HFF-Myc (cell line): ENCODE measurements around the gene HEATR5B.

ENCODE experiments used
- DNase-seq: peaks from one replicate; pipeline ENCODE4 v3.0.0-alpha.2; 2011; ENCODE audit warnings: low read depth; ENCODE audit errors: extremely low read depth
- H3K4me3 ChIP-seq: replicated peaks from 2 replicates; pipeline ENCODE4 v1.5.1; 2011; ENCODE audit warnings: low read depth, mild to moderate bottlenecking, control low read depth, low read length
- CTCF ChIP-seq: IDR thresholded peaks from 2 replicates; pipeline ENCODE4 v1.5.1; 2012; ENCODE audit warnings: mild to moderate bottlenecking, low read depth, low read length, control low read depth; ENCODE audit errors: missing control alignments

HEATR5B gene

GRCh38 chr2:36973320-36973719 lies 110.9 kb downstream of the HEATR5B start:
- H3K4me3 ChIP-seq = no peak overlapping the region
- TF ChIP-seq CTCF = no peak
- no peak for DNase-seq

DNA sequence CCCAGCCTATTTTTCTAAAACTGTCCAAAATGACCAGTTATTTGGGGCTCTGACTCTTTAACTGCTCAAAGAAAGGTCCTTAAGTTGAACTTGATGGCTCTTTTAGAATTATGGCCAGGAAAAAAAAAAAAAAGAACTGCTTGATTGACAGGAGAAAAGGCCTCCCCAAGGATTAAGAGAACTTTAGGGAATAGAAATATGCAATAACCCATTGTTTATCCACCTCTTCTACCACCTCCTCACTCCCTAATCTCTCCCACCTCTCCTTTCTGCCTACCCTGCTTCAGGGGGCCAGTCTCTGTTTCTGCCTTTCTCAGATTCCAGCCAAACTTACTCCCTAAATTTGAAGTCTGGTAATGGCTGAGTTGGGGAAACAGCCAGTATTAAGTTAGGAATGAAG lies 112.2 kb downstream of the HEATR5B start:
- no peak for DNase-seq
- H3K4me3 ChIP-seq = no peak overlapping the region
- no peak for TF ChIP-seq CTCF

DNA sequence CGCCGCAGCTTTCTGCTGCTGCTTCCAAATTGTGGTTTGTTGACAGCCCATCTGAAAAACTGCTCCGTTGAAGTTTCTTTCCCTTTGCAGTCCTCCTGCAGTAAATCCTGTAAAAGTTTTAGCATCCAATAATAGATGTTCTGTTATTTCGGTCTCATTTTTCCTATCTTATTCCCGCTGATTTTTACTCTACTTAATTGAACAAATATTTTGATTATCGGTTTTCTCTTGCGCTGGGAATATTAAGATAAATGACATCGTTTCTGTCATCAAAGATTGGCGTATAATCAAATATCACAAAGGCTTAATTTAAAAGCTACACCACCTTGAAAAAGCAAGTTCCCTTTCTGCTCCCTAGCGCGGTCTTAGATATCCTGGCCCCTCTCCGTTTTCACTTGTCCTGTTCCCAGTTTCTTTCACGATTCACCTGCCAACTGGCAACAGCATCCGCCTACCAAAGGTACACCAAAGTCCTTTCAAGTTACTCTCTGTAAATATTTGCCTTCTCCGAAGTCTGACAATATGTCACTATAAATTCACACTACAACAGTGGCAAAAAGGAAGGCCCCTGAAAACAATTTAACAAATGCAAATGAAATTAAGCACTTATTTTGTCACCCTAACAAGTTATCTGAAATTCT lies 116.8 kb downstream of the HEATR5B start:
- H3K4me3 ChIP-seq = peak overlapping the region; percentile 89
- DNase-seq = no peak
- TF ChIP-seq CTCF = no peak

GRCh38 chr2:36966370-36967235 lies 117.6 kb downstream of the HEATR5B start, which contains the start of gene STRN:
Gene STRN (minus strand): TSS chr2:36966536. CDS start chr2:36966463, 73 bp downstream.
- TF ChIP-seq CTCF = no peak
- DNase-seq = peak; percentile 70
- H3K4me3 ChIP-seq = peak within 1 kb of the TSS; percentile 89

DNA sequence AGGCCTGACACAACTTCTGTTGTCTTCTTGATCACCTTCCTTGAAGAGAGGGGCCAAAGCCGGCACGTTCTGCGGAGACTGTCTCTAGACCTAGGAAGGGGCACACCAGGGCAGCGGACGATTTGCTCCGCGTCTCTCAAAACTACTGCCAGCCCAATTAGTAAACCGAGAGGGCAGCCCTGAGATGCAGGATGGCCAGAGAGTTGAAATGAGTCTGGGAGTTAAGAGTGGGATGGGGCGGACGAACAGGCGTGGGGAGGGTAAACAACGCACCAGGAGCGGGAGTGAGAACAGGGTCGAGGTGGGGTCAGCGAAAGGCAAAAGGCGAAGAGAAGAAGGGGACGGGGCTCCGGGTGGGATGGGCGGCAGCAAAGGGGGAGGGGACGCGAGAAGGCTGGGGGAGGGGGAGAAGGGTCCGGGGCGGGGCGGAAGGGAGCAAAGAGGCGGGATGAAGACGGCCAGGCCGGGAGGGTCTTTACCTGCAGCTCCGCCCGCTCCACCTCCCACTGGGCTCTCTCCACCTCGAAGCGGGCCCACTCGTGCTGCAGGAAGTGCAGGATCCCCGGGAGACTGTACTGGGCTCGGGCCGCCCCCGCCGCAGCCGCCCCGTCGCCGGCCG lies 118.3 kb downstream of the HEATR5B start:
- H3K4me3 ChIP-seq = peak overlapping the region; percentile 89
- DNase-seq = no peak
- no peak for TF ChIP-seq CTCF

DNA sequence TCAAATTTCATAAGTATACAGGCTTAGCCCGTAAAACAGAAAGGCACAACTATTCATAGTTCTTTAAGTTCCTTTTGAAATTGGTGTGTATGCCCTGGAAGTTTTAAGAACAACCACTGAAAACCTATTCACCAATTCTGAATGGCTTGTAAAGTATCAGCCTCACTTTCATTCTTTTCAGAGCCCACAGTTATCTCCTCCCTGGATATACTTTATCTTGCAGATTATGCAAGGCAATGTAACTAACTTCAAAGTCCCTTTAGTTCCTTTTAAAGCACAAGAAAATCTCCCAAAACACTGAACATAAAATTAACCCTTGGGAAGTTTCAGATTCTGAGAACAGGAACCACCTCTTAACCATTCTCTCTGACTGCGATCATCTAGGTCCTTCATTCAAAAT lies 119.0 kb downstream of the HEATR5B start:
- H3K4me3 ChIP-seq = peak overlapping the region; percentile 89
- DNase-seq = no peak
- no peak for TF ChIP-seq CTCF
